Immature natural killer cell (primary cell): ENCODE measurements around the gene PAPOLG. TPM values are rescaled to one million over a fixed set of nuclear protein-coding genes. Genes with fewer than 3 reads are reported as not detected.
A peak's percentile ranks its signal among the peaks of the same experiment; 100 is the strongest.

Source experiments
- DNase-seq, 3 donors: peaks; one replicate each; pipeline ENCODE4 v3.0.0; 2022; ENCODE audit warnings: mixed read lengths in 1 of 3
- H3K27ac Mint-ChIP-seq, 6 donors: one replicate each; pipeline ENCODE4 v1.8.0; 2020; ENCODE audit warnings: mixed read lengths in 6 of 6, mild to moderate bottlenecking in 5 of 6, inconsistent platforms in 4 of 6, moderate library complexity in 3 of 6
- H3K27me3 Mint-ChIP-seq, 3 donors: one replicate each; pipeline ENCODE4 v1.8.0; 2020 to 2021; ENCODE audit warnings: low read depth in 3 of 3, mild to moderate bottlenecking in 3 of 3, mixed read lengths in 3 of 3, moderate library complexity in 3 of 3, inconsistent platforms in 1 of 3
- H3K36me3 Mint-ChIP-seq, 3 donors: one replicate each; pipeline ENCODE4 v1.8.0; 2020; ENCODE audit warnings: mixed read lengths in 3 of 3, inconsistent platforms in 2 of 3, mild to moderate bottlenecking in 2 of 3
- H3K4me1 Mint-ChIP-seq, 2 donors: one replicate each; pipeline ENCODE4 v1.8.0; 2020; ENCODE audit warnings: inconsistent platforms in 2 of 2, mild to moderate bottlenecking in 2 of 2, mixed read lengths in 2 of 2, moderate library complexity in 1 of 2
- H3K4me3 Mint-ChIP-seq, 5 donors: one replicate each; pipeline ENCODE4 v1.8.0; 2020; ENCODE audit warnings: mild to moderate bottlenecking in 5 of 5, mixed read lengths in 5 of 5, inconsistent platforms in 3 of 5, moderate library complexity in 3 of 5
- H3K9me3 Mint-ChIP-seq, 6 donors: one replicate each; pipeline ENCODE4 v1.8.0; 2020; ENCODE audit warnings: mild to moderate bottlenecking in 6 of 6, mixed read lengths in 6 of 6, inconsistent platforms in 4 of 6, moderate library complexity in 3 of 6
- polyA plus RNA-seq, 3 donors: library from polyadenylated mRNA; unstranded; fragments of 300-500 nt; fragmentation: Illumina TruSeq; gene quantifications; one replicate each; pipeline ENCODE4 v1.2.3, GENCODE V29; 2021

PAPOLG gene
- 10 to 100 TPM in 1 of 3 donors, 1 to 10 TPM in 2; 5.1 to 19.5 (median 8.9) TPM for polyA plus RNA-seq

DNA sequence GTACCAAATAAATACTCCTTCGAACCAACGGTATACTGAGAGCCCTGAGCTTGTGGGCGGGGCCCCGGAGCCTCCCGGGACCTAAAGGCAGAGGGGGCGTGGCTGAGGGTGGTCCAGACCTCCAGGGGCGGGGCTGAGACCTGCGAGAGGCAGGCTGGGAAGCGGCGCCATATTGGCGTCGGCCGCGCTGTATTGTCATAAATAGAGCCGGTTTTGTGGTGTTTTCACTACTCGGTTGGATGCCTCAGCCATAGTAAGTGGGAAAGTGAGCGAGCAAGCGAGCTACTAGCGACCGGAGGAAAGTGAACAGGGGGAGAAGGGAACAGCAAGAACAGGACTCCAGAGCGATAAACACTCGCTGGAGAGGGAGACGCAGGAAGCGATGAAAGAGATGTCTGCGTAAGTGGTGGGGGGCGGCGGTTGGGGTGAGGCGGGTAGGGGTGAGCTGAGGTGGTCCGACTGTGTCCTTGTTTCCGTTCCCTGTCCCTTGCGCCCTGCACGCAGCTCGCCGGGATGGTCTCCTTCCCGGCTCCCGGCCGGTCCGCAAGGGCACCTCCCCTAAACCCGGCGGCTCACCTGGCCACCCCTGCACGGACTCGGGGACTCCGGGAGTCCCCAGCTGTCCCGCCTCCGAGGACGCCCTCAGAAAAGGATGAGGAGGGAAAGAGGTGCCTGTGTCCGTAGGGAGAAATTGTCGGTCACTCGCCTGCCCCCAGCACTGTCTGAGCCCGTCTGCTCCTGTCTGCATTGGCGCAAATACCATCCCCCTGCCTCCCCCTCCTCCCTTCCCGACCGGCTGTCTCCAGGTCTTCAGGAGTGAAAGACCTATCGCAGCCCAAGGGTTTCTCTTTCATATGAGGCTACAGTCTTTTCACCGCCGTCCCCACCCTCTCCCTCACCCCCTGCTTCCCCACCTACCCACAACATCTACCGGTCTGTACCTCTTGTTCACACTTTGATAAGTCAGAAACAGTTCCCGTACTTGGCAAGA is at the start of gene PAPOLG:
PAPOLG (plus strand) TSS at position 172 of the 991 bp plus-strand sequence; CDS start at position 383, 211 bp downstream.
- Mint-ChIP-seq H3K27ac (peak within 1 kb of the TSS; percentile 98 to 100 (median 99)), H3K9me3 (no peaks in the 10 kb centered on the region), H3K27me3 (peaks cover 4 to 12% (median 10%) of the 10 kb centered on the region in 3 donors), H3K4me3 (peak within 1 kb of the TSS; percentile 97 to 100 (median 100)), H3K36me3 (peaks cover 8 to 14% (median 12%) of the 10 kb centered on the region in 3 donors), H3K4me1 (peaks cover 31 to 50% of the 10 kb centered on the region in 2 donors)
- DNase-seq, result peak; percentile 91 to 92 (median 92)

DNA sequence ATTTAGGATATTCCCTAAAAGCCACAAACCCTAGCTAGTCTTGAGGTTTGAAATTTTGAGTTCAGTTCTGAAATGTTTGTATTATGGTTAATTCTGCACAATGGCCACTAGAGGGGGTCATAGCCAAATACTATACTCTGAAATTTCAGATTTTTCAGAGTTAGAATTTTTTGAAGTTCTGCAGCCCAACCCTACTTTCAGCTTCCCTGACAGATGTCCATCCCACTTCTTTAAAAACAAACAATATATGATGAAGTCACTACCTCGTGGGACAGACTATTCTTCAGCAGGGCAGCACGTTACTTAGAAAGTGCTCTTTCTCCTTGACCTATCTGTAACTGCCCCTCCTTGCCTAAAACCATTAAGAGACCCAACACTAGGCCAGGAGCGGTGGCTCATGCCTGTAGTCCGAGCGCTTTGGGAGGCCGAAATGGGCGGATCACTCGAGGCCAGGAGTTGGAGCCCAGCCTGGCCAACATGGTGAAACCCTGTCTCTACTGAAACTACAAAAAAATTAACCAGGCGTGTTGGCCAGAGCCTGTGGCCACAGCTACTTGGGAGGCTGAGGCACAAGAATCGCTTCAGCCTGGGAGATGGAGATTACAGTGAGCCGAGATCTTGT is 48.2 kb upstream of the PAPOLG start:
- H3K36me3 Mint-ChIP-seq, result no peaks in the 10 kb centered on the region
- no peaks in the 10 kb centered on the region for H3K9me3 Mint-ChIP-seq
- peak; percentile 22 to 42 (median 41) for DNase-seq
- H3K4me1 Mint-ChIP-seq, result no peaks in the 10 kb centered on the region
- no peak overlapping the region for H3K4me3 Mint-ChIP-seq
- H3K27me3 Mint-ChIP-seq, result peaks cover 3 to 4% (median 4%) of the 10 kb centered on the region in 3 donors
- H3K27ac Mint-ChIP-seq, result no peak overlapping the region

DNA sequence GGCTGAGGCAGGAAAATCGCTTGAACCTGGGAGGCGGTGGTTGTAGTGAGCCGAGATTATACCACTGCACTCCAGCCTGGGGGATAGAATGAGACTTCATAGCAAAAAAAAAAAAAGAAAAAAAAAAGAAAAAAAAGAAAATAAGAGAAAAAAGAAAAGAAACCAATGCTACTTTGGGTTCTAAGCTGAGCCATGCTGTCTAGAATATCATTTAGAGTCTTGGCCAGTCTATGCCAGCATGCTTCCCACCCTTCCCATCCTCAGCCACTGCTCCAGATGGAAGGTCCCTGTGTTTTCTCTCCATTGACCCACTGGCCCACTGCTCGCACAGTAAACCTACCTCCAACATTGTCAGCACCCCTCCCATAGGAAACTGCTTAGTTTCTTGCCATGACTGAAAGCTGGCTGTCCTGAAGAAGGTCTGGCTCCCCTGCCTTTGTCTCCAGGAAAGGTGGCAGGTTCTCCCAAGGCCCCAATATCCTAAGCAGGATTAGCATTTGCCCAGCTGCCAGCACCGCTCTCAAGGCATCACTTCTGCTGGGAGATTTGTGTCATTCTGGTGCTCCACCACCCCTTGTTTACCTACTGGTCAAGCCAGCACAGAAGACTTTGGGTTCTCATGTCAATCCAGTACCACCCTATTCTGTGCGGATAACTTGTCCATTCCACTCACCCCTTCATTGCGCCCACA is 47.3 kb upstream of the PAPOLG start:
- no peak for DNase-seq
- Mint-ChIP-seq H3K4me3 (no peak overlapping the region), H3K27ac (peak overlapping the region in 1 of 6 donors; percentile 22), H3K9me3 (no peaks in the 10 kb centered on the region), H3K27me3 (peaks cover 3% of the 10 kb centered on the region in 3 donors), H3K4me1 (no peaks in the 10 kb centered on the region), H3K36me3 (no peaks in the 10 kb centered on the region)

DNA sequence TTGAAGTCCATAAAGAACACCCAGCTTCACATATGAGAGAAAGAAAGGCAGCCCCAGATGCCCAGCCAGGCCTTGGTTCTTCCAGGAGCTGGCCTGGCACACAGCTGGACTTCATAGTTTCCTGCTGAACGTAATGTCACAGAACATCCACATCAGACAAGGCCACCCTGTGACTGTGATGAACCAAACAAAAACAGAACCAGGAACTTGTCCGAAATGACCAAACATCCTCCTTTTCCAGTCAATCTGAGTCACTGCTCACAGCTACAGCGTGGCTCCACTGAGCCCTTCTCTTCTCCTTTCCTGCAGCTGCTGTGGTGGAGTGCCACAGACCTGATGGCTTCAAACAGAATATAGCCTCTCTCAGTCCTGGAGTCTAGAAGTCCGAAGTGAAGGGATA is 45.4 kb upstream of the PAPOLG start:
- Mint-ChIP-seq H3K4me1 (no peaks in the 10 kb centered on the region), H3K4me3 (no peak overlapping the region), H3K9me3 (no peaks in the 10 kb centered on the region), H3K36me3 (no peaks in the 10 kb centered on the region), H3K27ac (no peak overlapping the region), H3K27me3 (peaks cover 3% of the 10 kb centered on the region in 3 donors)
- DNase-seq, result no peak

DNA sequence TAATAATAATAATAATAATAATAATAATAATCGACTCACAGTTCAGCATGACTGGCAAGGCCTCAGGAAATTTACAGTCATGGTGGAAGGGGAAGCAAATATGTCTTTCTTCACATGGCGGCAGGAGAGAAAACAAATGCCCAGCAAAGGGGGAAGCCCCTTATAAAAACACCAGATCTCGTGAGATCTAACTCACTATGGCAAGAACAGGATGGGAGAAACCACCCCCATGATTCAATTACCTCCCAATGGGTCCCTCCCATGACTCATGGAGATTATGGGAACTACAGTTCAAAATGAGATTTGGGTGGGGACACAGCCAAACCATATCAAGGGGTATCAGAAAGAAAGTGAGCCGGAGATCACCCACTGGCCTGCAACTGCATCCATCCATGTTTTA is 40.5 kb upstream of the PAPOLG start:
- no peak overlapping the region for H3K27ac Mint-ChIP-seq
- peaks cover 1 to 8% (median 4%) of the 10 kb centered on the region in 3 donors for H3K27me3 Mint-ChIP-seq
- H3K36me3 Mint-ChIP-seq, result no peaks in the 10 kb centered on the region
- no peak overlapping the region for H3K4me3 Mint-ChIP-seq
- H3K4me1 Mint-ChIP-seq, result no peaks in the 10 kb centered on the region
- no peak for DNase-seq
- no peaks in the 10 kb centered on the region for H3K9me3 Mint-ChIP-seq

DNA sequence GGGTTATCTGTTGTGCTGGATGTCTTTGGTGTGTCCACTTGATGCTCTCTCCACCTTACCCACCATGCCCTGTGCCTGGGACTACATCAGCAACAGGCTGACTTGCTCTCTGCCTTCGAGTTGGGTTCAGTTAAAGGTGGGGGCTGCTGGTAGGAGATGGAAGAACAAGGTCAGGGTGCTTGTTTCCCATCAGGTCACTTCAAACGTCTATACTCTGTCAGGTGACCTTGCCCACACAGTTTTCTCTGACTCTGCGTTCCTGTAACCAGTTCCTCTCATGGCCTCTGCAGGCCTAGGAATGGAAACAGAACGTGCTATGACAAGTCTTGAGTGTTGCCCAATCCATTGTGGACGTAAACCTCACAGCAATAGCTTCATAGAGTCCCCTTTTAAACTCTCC is 38.4 kb upstream of the PAPOLG start:
- Mint-ChIP-seq H3K36me3 (no peaks in the 10 kb centered on the region), H3K4me3 (no peak overlapping the region), H3K27ac (no peak overlapping the region), H3K9me3 (no peaks in the 10 kb centered on the region), H3K27me3 (peaks cover 2 to 5% (median 2%) of the 10 kb centered on the region in 3 donors), H3K4me1 (no peaks in the 10 kb centered on the region)
- no peak for DNase-seq

DNA sequence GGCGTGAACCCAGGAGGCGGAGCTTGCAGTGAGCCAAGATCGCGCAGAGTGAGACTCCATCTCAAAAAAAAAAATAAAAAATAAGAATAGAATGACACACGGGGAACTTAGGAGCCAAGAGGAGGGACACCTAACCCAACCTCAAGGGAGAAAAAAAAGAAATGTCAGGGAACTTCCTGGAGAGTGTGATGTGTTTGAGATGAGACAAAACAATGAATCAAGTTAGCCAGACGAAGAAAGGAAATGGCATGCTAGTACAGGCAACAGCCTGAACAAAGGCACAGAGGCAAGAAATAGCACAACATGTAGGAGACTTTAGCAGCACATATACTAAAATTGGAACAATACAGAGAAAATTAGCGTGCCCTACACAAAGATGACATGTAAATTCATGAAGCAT is 36.7 kb upstream of the PAPOLG start:
- no peaks in the 10 kb centered on the region for H3K9me3 Mint-ChIP-seq
- no peak overlapping the region for H3K4me3 Mint-ChIP-seq
- peaks cover 2 to 5% (median 5%) of the 10 kb centered on the region in 3 donors for H3K27me3 Mint-ChIP-seq
- H3K27ac Mint-ChIP-seq, result no peak overlapping the region
- H3K36me3 Mint-ChIP-seq, result no peaks in the 10 kb centered on the region
- DNase-seq, result no peak
- H3K4me1 Mint-ChIP-seq, result no peaks in the 10 kb centered on the region

DNA sequence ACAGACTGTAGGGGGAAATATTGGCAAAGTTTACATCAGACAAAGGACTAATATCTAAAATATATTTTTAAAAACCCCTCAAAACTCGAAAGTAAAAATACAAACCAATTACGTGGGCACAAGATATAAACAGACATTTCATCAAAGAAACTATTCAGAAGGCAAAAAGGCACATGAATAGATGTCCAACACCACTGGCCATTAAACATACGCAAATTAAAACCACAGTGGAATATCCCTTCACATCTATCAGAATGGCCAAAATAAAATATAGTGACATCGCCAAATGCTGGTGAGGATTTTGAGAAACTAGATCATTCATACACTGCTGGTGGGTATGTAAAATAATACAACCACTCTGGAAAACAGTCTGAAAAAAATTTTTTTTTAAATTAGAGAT is 30.6 kb upstream of the PAPOLG start:
- no peaks in the 10 kb centered on the region for H3K36me3 Mint-ChIP-seq
- no peak for DNase-seq
- H3K4me3 Mint-ChIP-seq, result no peak overlapping the region
- H3K9me3 Mint-ChIP-seq, result no peaks in the 10 kb centered on the region
- peaks cover 0 to 3% (median 2%) of the 10 kb centered on the region in 3 donors for H3K27me3 Mint-ChIP-seq
- H3K27ac Mint-ChIP-seq, result no peak overlapping the region
- H3K4me1 Mint-ChIP-seq, result no peaks in the 10 kb centered on the region

DNA sequence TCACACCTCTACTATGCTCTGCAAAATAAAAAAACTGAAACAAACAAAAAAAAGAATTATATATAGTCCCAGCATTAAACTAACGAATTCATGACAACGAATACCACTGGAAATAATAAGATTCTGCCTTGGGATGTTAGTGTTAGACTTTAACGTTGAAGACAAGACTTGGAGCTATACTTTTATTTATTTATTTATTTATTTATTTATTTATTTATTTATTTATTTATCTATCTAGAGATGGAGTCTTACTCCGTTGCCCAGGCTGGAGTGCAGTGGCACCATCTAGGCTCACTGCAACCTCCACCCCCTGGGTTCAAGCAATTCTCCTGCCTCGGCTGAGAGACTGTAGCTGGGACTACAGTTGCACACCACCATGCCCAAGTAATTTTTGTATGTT is 27.2 kb upstream of the PAPOLG start:
- H3K4me1 Mint-ChIP-seq, result no peaks in the 10 kb centered on the region
- no peaks in the 10 kb centered on the region for H3K9me3 Mint-ChIP-seq
- H3K27me3 Mint-ChIP-seq, result peaks cover 0 to 6% (median under 1%) of the 10 kb centered on the region in 3 donors
- no peak overlapping the region for H3K4me3 Mint-ChIP-seq
- DNase-seq, result no peak
- H3K27ac Mint-ChIP-seq, result no peak overlapping the region
- no peaks in the 10 kb centered on the region for H3K36me3 Mint-ChIP-seq

DNA sequence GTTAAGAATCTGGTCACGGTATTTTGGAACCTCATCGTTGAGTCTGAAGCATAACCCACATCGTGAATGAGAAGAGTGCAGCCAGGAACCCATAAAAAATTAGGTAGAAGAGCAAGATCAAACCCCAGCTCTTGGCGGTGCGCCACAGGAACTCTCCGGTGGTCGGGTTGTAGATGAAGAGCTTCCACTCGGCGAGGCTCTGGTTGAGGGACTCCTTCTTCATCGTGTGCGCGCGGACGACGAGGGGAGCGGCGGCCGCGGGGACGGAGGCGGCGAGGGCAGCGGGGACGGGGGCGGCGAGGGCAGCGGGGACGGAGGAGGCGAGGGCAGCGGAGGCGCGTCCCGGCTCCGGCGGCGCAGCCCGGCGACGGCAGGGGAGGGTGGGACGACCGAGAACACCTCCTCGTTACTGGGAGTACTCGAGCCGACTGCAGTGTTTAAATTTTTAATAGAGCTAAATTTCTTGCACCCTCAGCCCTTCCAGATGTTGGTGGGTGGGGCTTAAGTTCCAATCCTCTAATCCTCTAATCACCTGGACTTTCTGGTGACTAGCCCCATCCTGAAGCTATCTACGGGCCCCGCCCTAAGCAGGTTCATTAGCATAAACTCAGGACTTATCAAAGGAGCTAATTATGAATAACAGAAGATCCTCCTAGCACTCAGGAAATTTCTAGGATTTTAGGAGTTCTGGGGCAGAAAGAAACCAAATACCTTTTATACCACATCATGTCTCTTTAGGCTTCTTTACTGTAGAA is 20.4 kb upstream of the PAPOLG start:
- Mint-ChIP-seq H3K27me3 (peaks cover 2 to 22% (median 19%) of the 10 kb centered on the region in 3 donors), H3K36me3 (no peaks in the 10 kb centered on the region), H3K4me3 (peak overlapping the region; percentile 84 to 96 (median 90)), H3K4me1 (peaks cover 10 to 12% of the 10 kb centered on the region in 2 donors), H3K9me3 (peaks cover 0 to 2% (median 0%) of the 10 kb centered on the region in 6 donors), H3K27ac (peak overlapping the region in 4 of 6 donors; percentile 8 to 57 (median 10))
- DNase-seq, result peak; percentile 22 to 32 (median 31)

DNA sequence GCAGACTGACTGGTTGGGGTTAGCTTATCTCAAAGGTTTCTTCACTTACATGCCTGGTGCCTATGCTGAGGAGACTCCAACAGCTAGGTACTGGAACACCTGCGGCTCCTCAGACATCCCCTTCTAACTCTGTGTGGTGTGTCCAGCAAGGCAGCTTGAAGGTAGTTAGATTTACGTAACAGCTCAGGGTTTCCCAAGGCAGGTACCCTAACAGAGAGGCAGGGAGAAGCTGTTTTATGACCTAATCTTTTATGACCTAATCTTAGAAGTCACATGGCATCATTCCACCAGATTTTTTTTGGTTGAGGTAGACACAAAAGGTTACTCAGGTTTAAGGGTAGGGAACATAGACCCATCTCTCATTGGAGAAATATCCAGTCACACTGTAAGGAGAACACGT is 17.4 kb upstream of the PAPOLG start:
- H3K36me3 Mint-ChIP-seq, result no peaks in the 10 kb centered on the region
- peaks cover 0 to 2% (median 0%) of the 10 kb centered on the region in 6 donors for H3K9me3 Mint-ChIP-seq
- no peak overlapping the region for H3K27ac Mint-ChIP-seq
- H3K27me3 Mint-ChIP-seq, result peaks cover 2 to 22% (median 13%) of the 10 kb centered on the region in 3 donors
- peaks cover 17 to 23% of the 10 kb centered on the region in 2 donors for H3K4me1 Mint-ChIP-seq
- H3K4me3 Mint-ChIP-seq, result no peak overlapping the region
- no peak for DNase-seq

DNA sequence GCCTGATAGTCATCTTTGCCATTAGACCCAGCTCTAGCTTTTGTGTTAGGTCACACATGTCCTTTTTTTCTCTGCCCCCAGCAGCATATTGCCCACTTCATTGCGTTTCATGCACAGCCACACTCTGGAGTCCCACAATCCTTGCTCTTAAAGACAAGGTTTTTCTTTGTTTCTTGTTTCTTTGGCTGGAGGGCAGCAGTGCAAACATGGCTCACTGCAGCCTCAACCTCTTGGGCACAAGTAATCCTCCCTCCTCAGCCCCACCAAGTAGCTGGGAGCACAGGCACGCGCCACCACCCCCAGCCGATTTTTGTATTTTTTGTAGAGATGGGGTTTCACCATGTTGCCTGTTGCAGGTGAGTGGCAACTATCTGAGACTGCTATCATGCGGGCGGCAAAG is 16.9 kb upstream of the PAPOLG start:
- peaks cover 0 to 19% (median 13%) of the 10 kb centered on the region in 3 donors for H3K27me3 Mint-ChIP-seq
- no peaks in the 10 kb centered on the region for H3K36me3 Mint-ChIP-seq
- H3K4me3 Mint-ChIP-seq, result no peak overlapping the region
- no peak for DNase-seq
- H3K27ac Mint-ChIP-seq, result no peak overlapping the region
- H3K9me3 Mint-ChIP-seq, result peaks cover 0 to 2% (median 0%) of the 10 kb centered on the region in 6 donors
- peaks cover 19 to 28% of the 10 kb centered on the region in 2 donors for H3K4me1 Mint-ChIP-seq

DNA sequence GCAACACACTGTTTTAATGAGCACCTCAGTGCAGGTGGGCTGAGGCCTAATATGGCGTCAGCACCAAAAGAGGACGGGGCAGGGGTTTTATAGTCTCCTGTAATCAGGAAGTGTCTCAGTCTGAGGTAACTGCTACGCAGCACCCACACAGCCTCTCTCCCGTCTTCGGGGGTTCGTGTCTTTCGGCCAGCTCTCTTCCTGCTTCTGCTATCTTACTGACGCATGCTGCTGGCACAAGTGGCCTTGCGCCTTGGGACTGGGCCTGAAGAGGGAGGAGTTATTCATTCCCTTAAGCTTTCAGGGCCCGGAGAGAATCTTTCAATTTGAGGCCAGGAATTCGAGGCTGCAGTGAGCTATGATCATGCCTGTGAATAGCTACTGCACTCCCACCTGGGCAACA is 14.5 kb upstream of the PAPOLG start:
- Mint-ChIP-seq H3K27ac (no peak overlapping the region), H3K9me3 (no peaks in the 10 kb centered on the region), H3K36me3 (no peaks in the 10 kb centered on the region), H3K27me3 (peaks cover 2 to 8% (median 5%) of the 10 kb centered on the region in 3 donors), H3K4me3 (no peak overlapping the region), H3K4me1 (peaks cover 27 to 42% of the 10 kb centered on the region in 2 donors)
- no peak for DNase-seq
